AG10803 (cell line): Measurements from ENCODE around the gene ZNF678.

Source experiments
- DNase-seq: peaks from one replicate; pipeline ENCODE4 v3.0.0; 2010; ENCODE audit warnings: low read depth
- H3K4me3 ChIP-seq: 2 replicates; pipeline ENCODE4 v1.5.1; 2011; ENCODE audit warnings: mild to moderate bottlenecking, low read length, control low read depth
- TF ChIP-seq, protein P1 (sequence below): conservative IDR thresholded peaks from 2 replicates; pipeline ENCODE4 v1.5.1; 2011; ENCODE audit warnings: mild to moderate bottlenecking, low read length, control low read depth, inconsistent platforms

The ZNF678 gene

DNA sequence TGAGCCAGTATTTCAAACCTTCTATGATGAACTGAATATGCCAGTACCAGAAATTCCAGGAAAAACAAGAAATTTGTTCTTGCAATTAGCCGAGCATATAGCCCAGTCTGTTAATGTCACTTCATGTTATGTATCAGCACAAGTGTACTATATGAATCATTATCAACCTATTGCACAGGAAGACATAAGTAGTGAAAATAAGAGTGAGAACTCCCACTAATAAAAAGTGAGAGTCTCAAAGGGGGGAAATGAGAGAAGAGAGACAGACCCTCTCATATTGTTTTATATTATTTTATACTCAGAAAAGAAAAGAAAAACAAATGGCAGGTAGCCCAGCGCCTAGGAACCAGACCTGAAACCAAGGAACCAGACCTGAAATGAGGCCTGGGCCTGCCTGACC lies 155.6 kb downstream of the ZNF678 start:
- TF ChIP-seq, protein P1, sequence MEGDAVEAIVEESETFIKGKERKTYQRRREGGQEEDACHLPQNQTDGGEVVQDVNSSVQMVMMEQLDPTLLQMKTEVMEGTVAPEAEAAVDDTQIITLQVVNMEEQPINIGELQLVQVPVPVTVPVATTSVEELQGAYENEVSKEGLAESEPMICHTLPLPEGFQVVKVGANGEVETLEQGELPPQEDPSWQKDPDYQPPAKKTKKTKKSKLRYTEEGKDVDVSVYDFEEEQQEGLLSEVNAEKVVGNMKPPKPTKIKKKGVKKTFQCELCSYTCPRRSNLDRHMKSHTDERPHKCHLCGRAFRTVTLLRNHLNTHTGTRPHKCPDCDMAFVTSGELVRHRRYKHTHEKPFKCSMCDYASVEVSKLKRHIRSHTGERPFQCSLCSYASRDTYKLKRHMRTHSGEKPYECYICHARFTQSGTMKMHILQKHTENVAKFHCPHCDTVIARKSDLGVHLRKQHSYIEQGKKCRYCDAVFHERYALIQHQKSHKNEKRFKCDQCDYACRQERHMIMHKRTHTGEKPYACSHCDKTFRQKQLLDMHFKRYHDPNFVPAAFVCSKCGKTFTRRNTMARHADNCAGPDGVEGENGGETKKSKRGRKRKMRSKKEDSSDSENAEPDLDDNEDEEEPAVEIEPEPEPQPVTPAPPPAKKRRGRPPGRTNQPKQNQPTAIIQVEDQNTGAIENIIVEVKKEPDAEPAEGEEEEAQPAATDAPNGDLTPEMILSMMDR = no peak

DNA sequence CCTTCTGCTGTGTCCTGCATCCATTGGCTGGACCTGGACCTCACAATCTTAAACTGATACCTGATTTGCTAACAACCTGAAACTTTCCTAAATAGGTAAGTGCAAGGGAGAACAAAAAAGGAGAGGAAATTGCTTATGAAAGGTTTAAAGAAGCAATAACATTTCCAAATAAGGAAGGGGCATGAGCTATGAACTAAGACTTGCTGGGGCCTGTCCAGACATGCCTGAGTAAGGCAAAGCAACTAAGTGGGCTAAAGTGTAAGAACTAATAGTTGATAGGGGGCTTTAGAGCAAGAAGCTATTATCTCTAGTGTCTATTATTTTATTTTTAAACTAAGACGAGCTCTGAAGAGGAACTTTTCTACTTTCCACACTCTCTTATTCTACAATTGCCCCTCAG lies 160.1 kb downstream of the ZNF678 start:
- DNase-seq = no peak
- TF ChIP-seq, protein P1 = no peak
- no peak overlapping the region for H3K4me3 ChIP-seq

More for the DNA sequence above, 155.6 kb downstream of the ZNF678 start:
- DNase-seq = no peak
- no peak overlapping the region for H3K4me3 ChIP-seq

DNA sequence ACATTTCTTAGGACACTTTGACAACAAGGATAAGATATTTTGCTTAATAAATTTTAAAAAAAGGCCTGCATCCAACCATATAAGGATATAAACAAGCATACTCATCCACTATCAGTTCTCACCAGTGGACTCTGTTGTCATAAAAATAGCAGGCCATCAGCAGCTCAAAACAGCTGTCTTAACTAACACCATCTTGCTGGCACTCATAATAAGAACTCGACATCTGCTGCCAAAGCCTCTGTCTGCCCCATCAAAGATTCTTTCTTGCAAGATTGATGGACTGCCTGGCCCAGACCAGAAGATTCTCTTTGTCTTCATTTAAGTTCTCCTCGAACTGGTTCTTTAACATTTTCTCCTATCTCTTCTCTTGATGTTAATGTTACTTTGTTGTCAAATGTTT lies 161.7 kb downstream of the ZNF678 start:
- TF ChIP-seq, protein P1 = no peak

DNA sequence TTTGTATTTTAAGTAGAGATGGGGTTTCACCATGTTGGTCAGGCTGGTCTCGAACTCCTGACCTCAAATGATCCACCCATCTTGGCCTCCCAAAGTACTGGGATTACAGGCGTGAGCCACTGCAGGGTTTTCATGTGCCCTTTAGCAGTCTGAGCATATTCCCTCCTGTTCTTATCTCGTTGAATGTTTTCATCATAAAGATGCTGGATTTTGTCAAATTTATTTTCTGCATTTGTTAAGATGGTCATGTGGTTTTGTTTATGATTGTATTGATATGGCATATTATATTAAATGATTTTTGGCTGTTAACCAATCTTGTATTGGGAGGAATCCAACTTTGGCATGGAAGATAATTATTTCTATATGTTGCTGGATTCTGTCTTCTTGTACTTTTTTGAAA lies 163.0 kb downstream of the ZNF678 start:
- TF ChIP-seq, protein P1 = no peak
- DNase-seq = no peak
- no peak overlapping the region for H3K4me3 ChIP-seq

More for the DNA sequence above, 161.7 kb downstream of the ZNF678 start:
- no peak overlapping the region for H3K4me3 ChIP-seq
- no peak for DNase-seq
